Measurements from ENCODE around the gene ANKRD18A. TPM values are rescaled to one million over a fixed set of nuclear protein-coding genes. Genes with fewer than 3 reads are reported as not detected.

Gene ANKRD18A
- total and polyA plus RNA-seq, 2 of the 13 experiments (the other 11 are each of a cell fraction or from before 2014, with no cell fraction given), result 5.9 to 7.6 TPM

DNA sequence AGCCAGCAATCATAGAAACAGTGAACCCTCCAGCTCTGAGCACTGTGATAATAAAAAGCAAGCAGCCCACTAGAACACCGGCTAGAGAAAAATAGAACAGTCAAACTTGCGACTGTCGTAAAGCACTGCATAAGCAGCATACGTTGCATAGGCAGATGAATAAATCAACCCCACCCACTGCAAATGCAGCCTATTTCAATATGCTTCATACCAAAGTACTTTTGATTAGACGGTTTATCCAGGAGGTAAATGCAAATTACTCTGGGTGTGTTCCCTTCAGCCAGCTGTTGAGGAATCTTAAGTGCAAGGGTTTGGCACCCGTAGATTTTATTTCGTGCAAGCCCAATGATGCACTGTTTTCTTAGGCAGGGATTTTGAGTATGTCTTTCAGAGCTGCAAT lies 32.1 kb upstream of the ANKRD18A start:
- FAIRE-seq, result no peak
- ChIA-PET CTCF (ENCODE audit: low intra/inter-chr PET ratio, low total read pairs) (no interaction called here), POLR2A (no interaction called here)
- Histone ChIP-seq H3K27me3 (ENCODE audit: control insufficient read depth in 1 of 2, insufficient read depth in 2 of 2, low read length in 2 of 2) (peaks cover 2 to 31% of the 10 kb centered on the region in 2 experiments; a peak in 3 of 5 replicates), H3K4me1 (ENCODE audit: insufficient read depth, low read length) (no peaks in the 10 kb centered on the region), H3K79me2 (ENCODE audit: insufficient read depth, low read length) (no peaks in the 10 kb centered on the region), H3K27ac (ENCODE audit: extremely low read length, insufficient read depth, low read length) (no peak overlapping the region), H3K9me3 (ENCODE audit: low read length) (no peaks in the 10 kb centered on the region), H2AFZ (ENCODE audit: low read length) (no peak overlapping the region), H3K36me3 (replicated peaks in 1 of 2; ENCODE audit: control insufficient read depth in 1 of 2, insufficient read depth in 2 of 2, low read length in 2 of 2) (no peaks in the 10 kb centered on the region), H4K20me1 (ENCODE audit: insufficient read depth, low read length) (no peaks in the 10 kb centered on the region), H3K4me3 (replicated peaks in 1 of 3; ENCODE audit: insufficient read depth in 1 of 3, low read depth in 2 of 3, low read length in 3 of 3) (no peak overlapping the region), H3K4me2 (ENCODE audit: low read depth, low read length) (no peak overlapping the region), H3K9ac (ENCODE audit: insufficient read depth, low read depth, low read length) (no peak overlapping the region)
- ATAC-seq, result no peak
- DNase-seq (ENCODE audit: low spot score), result no peak
- no TSS peak for BruUV-seq (replicated peaks)
- intact Hi-C loops (cut with micrococcal nuclease; ENCODE audit: unreplicated experiment) (no loop called here), in situ Hi-C loops (cut with HindIII; ENCODE audit: extremely low pct_ligation_motif_present, low pct_unique_long_range_greater_than_20kb) (no loop called here)
- 25% methylated on average over 7 of the region's 7 CpGs for WGBS (ENCODE audit: low lambda C conversion rate)
- TF ChIP-seq FOXK1 (CRISPR knock-in tag; IDR thresholded peaks at IDR 0.05; ENCODE audit: borderline replicate concordance, low read depth) (no peak), GTF2F1 (IDR thresholded peaks at IDR 0.05; ENCODE audit: low read length) (no peak), FOXO1 (CRISPR knock-in tag; IDR thresholded peaks at IDR 0.05) (no peak), SMAD3 (CRISPR knock-in tag; IDR thresholded peaks at IDR 0.05) (no peak), RXRA (CRISPR knock-in tag; IDR thresholded peaks at IDR 0.05) (no peak), ZBTB3 (CRISPR knock-in tag; IDR thresholded peaks at IDR 0.05; ENCODE audit: borderline replicate concordance, low read depth) (no peak), NR3C1 (CRISPR knock-in tag; IDR thresholded peaks at IDR 0.05) (no peak), EHMT2 (IDR thresholded peaks at IDR 0.05; ENCODE audit: borderline replicate concordance, low read depth, low read length) (no peak), CBFB (CRISPR knock-in tag; IDR thresholded peaks at IDR 0.05) (no peak), SP140L (CRISPR knock-in tag; IDR thresholded peaks at IDR 0.05; ENCODE audit: borderline replicate concordance) (no peak), ZNF556 (CRISPR knock-in tag; IDR thresholded peaks at IDR 0.05; ENCODE audit: borderline replicate concordance) (no peak)
- TF ChIP-seq, protein P1, sequence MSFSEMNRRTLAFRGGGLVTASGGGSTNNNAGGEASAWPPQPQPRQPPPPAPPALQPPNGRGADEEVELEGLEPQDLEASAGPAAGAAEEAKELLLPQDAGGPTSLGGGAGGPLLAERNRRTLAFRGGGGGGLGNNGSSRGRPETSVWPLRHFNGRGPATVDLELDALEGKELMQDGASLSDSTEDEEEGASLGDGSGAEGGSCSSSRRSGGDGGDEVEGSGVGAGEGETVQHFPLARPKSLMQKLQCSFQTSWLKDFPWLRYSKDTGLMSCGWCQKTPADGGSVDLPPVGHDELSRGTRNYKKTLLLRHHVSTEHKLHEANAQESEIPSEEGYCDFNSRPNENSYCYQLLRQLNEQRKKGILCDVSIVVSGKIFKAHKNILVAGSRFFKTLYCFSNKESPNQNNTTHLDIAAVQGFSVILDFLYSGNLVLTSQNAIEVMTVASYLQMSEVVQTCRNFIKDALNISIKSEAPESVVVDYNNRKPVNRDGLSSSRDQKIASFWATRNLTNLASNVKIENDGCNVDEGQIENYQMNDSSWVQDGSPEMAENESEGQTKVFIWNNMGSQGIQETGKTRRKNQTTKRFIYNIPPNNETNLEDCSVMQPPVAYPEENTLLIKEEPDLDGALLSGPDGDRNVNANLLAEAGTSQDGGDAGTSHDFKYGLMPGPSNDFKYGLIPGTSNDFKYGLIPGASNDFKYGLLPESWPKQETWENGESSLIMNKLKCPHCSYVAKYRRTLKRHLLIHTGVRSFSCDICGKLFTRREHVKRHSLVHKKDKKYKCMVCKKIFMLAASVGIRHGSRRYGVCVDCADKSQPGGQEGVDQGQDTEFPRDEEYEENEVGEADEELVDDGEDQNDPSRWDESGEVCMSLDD (CRISPR knock-in tag; IDR thresholded peaks at IDR 0.05; ENCODE audit: borderline replicate concordance), result no peak
- TF ChIP-seq, protein P2, sequence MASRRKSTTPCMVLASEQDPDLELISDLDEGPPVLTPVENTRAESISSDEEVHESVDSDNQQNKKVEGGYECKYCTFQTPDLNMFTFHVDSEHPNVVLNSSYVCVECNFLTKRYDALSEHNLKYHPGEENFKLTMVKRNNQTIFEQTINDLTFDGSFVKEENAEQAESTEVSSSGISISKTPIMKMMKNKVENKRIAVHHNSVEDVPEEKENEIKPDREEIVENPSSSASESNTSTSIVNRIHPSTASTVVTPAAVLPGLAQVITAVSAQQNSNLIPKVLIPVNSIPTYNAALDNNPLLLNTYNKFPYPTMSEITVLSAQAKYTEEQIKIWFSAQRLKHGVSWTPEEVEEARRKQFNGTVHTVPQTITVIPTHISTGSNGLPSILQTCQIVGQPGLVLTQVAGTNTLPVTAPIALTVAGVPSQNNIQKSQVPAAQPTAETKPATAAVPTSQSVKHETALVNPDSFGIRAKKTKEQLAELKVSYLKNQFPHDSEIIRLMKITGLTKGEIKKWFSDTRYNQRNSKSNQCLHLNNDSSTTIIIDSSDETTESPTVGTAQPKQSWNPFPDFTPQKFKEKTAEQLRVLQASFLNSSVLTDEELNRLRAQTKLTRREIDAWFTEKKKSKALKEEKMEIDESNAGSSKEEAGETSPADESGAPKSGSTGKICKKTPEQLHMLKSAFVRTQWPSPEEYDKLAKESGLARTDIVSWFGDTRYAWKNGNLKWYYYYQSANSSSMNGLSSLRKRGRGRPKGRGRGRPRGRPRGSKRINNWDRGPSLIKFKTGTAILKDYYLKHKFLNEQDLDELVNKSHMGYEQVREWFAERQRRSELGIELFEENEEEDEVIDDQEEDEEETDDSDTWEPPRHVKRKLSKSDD (CRISPR knock-in tag; IDR thresholded peaks at IDR 0.05; ENCODE audit: low read depth), result no peak
- TF ChIP-seq, protein P3, sequence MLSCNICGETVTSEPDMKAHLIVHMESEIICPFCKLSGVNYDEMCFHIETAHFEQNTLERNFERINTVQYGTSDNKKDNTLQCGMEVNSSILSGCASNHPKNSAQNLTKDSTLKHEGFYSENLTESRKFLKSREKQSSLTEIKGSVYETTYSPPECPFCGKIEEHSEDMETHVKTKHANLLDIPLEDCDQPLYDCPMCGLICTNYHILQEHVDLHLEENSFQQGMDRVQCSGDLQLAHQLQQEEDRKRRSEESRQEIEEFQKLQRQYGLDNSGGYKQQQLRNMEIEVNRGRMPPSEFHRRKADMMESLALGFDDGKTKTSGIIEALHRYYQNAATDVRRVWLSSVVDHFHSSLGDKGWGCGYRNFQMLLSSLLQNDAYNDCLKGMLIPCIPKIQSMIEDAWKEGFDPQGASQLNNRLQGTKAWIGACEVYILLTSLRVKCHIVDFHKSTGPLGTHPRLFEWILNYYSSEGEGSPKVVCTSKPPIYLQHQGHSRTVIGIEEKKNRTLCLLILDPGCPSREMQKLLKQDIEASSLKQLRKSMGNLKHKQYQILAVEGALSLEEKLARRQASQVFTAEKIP (CRISPR knock-in tag; IDR thresholded peaks at IDR 0.05; ENCODE audit: borderline replicate concordance), result no peak
- TF ChIP-seq, protein P4, sequence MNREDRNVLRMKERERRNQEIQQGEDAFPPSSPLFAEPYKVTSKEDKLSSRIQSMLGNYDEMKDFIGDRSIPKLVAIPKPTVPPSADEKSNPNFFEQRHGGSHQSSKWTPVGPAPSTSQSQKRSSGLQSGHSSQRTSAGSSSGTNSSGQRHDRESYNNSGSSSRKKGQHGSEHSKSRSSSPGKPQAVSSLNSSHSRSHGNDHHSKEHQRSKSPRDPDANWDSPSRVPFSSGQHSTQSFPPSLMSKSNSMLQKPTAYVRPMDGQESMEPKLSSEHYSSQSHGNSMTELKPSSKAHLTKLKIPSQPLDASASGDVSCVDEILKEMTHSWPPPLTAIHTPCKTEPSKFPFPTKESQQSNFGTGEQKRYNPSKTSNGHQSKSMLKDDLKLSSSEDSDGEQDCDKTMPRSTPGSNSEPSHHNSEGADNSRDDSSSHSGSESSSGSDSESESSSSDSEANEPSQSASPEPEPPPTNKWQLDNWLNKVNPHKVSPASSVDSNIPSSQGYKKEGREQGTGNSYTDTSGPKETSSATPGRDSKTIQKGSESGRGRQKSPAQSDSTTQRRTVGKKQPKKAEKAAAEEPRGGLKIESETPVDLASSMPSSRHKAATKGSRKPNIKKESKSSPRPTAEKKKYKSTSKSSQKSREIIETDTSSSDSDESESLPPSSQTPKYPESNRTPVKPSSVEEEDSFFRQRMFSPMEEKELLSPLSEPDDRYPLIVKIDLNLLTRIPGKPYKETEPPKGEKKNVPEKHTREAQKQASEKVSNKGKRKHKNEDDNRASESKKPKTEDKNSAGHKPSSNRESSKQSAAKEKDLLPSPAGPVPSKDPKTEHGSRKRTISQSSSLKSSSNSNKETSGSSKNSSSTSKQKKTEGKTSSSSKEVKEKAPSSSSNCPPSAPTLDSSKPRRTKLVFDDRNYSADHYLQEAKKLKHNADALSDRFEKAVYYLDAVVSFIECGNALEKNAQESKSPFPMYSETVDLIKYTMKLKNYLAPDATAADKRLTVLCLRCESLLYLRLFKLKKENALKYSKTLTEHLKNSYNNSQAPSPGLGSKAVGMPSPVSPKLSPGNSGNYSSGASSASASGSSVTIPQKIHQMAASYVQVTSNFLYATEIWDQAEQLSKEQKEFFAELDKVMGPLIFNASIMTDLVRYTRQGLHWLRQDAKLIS (CRISPR knock-in tag; IDR thresholded peaks at IDR 0.05), result no peak
